CD4-positive, alpha-beta memory T cell (primary cell): ENCODE data around the gene MED13L. TPM values are rescaled to one million over a fixed set of nuclear protein-coding genes. Genes with fewer than 3 reads are reported as not detected.

Source experiments
- CTCF ChIA-PET: fragments of 350-600 bp; sonication (Branson Sonifier 250); formaldehyde crosslinking; loops from one replicate; lab custom pipeline; 2021; ENCODE audit warnings: inconsistent platforms; ENCODE audit not compliant: partially characterized antibody; lab: Charles Lee
- POLR2A ChIA-PET: fragments of 350-600 bp; sonication (Branson Sonifier 250); formaldehyde crosslinking; loops from one replicate; lab custom pipeline; 2021; ENCODE audit not compliant: partially characterized antibody; lab: Charles Lee
- DNase-seq, 5 donors: peaks; one replicate each; pipeline versions ENCODE4 v3.0.0 to v3.0.0-alpha.2; 2020 to 2022; ENCODE audit warnings: mixed read lengths in 1 of 5
- H3K27ac ChIP-seq: one replicate; pipeline ENCODE4 v1.7.0; 2013; ENCODE audit warnings: low read depth, low read length
- H3K27me3 ChIP-seq: 2 replicates; pipeline ENCODE4 v1.7.0; 2013; ENCODE audit warnings: mild to moderate bottlenecking, low read length, moderate library complexity; ENCODE audit not compliant: insufficient read depth
- H3K36me3 ChIP-seq: 2 replicates; pipeline ENCODE4 v1.7.0; 2013; ENCODE audit warnings: mild to moderate bottlenecking, low read length, moderate library complexity; ENCODE audit not compliant: insufficient read depth
- H3K4me1 ChIP-seq: 2 replicates; pipeline ENCODE4 v1.7.0; 2013; ENCODE audit warnings: mild to moderate bottlenecking, low read length, moderate library complexity; ENCODE audit not compliant: insufficient read depth
- H3K4me3 ChIP-seq, 2 donors: one replicate each; pipeline ENCODE4 v1.7.0; 2013; ENCODE audit warnings: low read length in 2 of 2, mild to moderate bottlenecking in 1 of 2
- H3K9me3 ChIP-seq, 2 donors: one replicate each; pipeline ENCODE4 v1.7.0; 2013; ENCODE audit warnings: low read length in 2 of 2, control low read depth in 1 of 2; ENCODE audit not compliant: control insufficient read depth in 1 of 2
- H3K27ac Mint-ChIP-seq, 7 donors: one replicate each; pipeline ENCODE4 v1.8.0; 2020 to 2021; ENCODE audit warnings: mixed read lengths in 7 of 7, mild to moderate bottlenecking in 6 of 7, inconsistent platforms in 3 of 7, moderate library complexity in 3 of 7
- H3K27me3 Mint-ChIP-seq, 2 donors: one replicate each; pipeline ENCODE4 v1.8.0; 2020 to 2021; ENCODE audit warnings: mixed read lengths in 2 of 2
- H3K36me3 Mint-ChIP-seq, 2 donors: one replicate each; pipeline ENCODE4 v1.8.0; 2020 to 2021; ENCODE audit warnings: mixed read lengths in 2 of 2, inconsistent platforms in 1 of 2, mild to moderate bottlenecking in 1 of 2
- H3K4me1 Mint-ChIP-seq, 4 donors: one replicate each; pipeline ENCODE4 v1.8.0; 2020 to 2021; ENCODE audit warnings: mixed read lengths in 4 of 4, mild to moderate bottlenecking in 1 of 4
- H3K4me3 Mint-ChIP-seq, 8 donors: one replicate each; pipeline ENCODE4 v1.8.0; 2020 to 2021; ENCODE audit warnings: mixed read lengths in 8 of 8, mild to moderate bottlenecking in 7 of 8, moderate library complexity in 6 of 8, inconsistent platforms in 3 of 8
- H3K9me3 Mint-ChIP-seq, 8 donors: one replicate each; pipeline ENCODE4 v1.8.0; 2020 to 2021; ENCODE audit warnings: mixed read lengths in 8 of 8, mild to moderate bottlenecking in 5 of 8, inconsistent platforms in 3 of 8, moderate library complexity in 1 of 8
- intact Hi-C: fragments of 100-400 bp; cut with micrococcal nuclease; formaldehyde crosslinking; loops from one replicate; pipeline ENCODE4 v1.15.1; 2023
- polyA plus RNA-seq, 2 donors: library from polyadenylated mRNA; unstranded; fragments of 300-500 nt; fragmentation: Illumina TruSeq; gene quantifications; one replicate each; pipeline ENCODE4 v1.2.3, GENCODE V29; 2021
- total RNA-seq, 2 experiments: library from RNA; stranded (reverse); gene quantifications; one replicate each; pipeline ENCODE4 v1.2.3, GENCODE V29; 2021

Gene MED13L
- total and polyA plus RNA-seq, 4 experiments from 2014 or later = 3.8 to 156 (median 81.1) TPM

DNA sequence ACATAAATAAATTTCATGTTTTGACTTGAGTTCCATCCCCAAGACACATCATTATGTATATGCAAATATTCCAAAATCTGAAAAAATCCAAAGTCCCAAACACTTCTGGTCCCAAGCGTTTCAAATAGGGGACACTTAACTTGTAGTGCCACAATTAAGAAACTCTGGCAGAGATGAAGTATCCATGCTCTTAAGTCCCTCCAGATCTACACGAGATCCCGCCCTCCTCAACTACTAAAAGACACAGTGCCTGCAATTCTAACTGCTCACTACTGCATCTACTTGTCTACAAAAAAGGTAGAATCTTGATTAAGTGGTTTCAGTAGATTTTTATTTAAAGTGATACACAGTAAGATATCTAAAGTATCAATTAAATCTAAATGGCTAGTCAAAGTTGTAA lies 97.0 kb downstream of the MED13L start:
- POLR2A ChIA-PET = no interaction called here
- CTCF ChIA-PET = no interaction called here
- Histone ChIP-seq H3K27ac (no peak overlapping the region), H3K27me3 (no peaks in the 10 kb centered on the region), H3K4me1 (peaks cover 34% of the 10 kb centered on the region), H3K9me3 (no peaks in the 10 kb centered on the region), H3K36me3 (no peaks in the 10 kb centered on the region), H3K4me3 (no peak overlapping the region)
- Mint-ChIP-seq H3K27me3 (no peaks in the 10 kb centered on the region), H3K36me3 (no peaks in the 10 kb centered on the region), H3K9me3 (no peaks in the 10 kb centered on the region), H3K27ac (peak overlapping the region in 1 of 7 donors; percentile 14), H3K4me1 (peaks cover 49 to 78% (median 68%) of the 10 kb centered on the region in 4 donors), H3K4me3 (no peak overlapping the region)
- no peak for DNase-seq
- intact Hi-C loops = no loop called here

DNA sequence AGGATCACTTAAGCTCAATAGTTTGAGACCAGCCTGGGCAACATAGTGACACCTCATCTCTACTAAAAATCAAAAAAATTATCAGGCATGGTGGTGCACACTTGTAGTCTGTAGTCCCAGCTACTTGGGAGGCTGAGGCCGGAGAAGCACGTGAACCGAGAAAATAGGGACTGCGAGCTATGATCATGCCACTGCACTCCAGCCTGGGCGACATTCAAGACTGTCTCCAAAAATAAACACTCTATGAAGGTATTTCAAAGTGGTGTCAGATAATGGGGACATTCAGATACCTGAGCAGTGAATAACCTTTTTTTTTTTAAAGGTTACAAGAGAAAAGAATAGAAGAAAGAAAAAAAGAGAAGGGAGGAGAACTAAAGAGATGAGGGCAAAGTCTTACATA lies 98.1 kb downstream of the MED13L start:
- no peak for DNase-seq
- Mint-ChIP-seq H3K4me3 (no peak overlapping the region), H3K9me3 (no peaks in the 10 kb centered on the region), H3K27ac (no peak overlapping the region), H3K4me1 (peaks cover 51 to 78% (median 68%) of the 10 kb centered on the region in 4 donors), H3K36me3 (no peaks in the 10 kb centered on the region), H3K27me3 (no peaks in the 10 kb centered on the region)
- Histone ChIP-seq H3K9me3 (no peaks in the 10 kb centered on the region), H3K36me3 (no peaks in the 10 kb centered on the region), H3K27ac (no peak overlapping the region), H3K27me3 (no peaks in the 10 kb centered on the region), H3K4me3 (no peak overlapping the region), H3K4me1 (peaks cover 37% of the 10 kb centered on the region)
- intact Hi-C loops = no loop called here
- CTCF ChIA-PET = no interaction called here
- POLR2A ChIA-PET = no interaction called here

DNA sequence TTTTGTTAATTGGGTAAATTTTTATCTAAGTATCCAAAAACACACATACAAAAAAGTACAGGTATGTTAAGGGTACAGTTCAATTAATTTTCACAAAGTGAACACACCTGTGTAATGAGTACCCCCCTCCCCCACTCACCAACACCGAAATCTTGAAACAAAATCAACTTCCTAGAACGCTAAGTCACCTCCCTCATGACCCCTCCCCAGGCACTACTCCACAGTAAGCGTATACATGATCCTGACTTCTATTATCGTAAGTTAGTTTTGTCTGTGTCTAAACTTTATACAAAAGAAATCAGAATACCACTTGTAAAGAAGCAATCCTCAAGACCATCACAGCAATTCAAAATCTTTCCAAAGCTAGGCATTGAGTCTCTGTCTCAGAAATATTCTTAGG lies 100.5 kb downstream of the MED13L start:
- Histone ChIP-seq H3K36me3 (no peaks in the 10 kb centered on the region), H3K27me3 (no peaks in the 10 kb centered on the region), H3K4me1 (peaks cover 45% of the 10 kb centered on the region), H3K27ac (no peak overlapping the region), H3K4me3 (no peak overlapping the region), H3K9me3 (no peaks in the 10 kb centered on the region)
- intact Hi-C loops = no loop called here
- peak overlapping the region in 2 of 7 donors; percentile 30 to 82 for H3K27ac Mint-ChIP-seq
- CTCF ChIA-PET = interaction anchor here (0.6 kb wide), 1 partner anchor 220 kb away, joined by 4 read pairs; no protein-coding TSS in a partner anchor
- POLR2A ChIA-PET = no interaction called here
- peak overlapping the region in 1 of 8 donors; percentile 45 for H3K4me3 Mint-ChIP-seq
- H3K9me3 Mint-ChIP-seq = no peaks in the 10 kb centered on the region
- no peaks in the 10 kb centered on the region for H3K36me3 Mint-ChIP-seq
- peaks cover 53 to 82% (median 69%) of the 10 kb centered on the region in 4 donors for H3K4me1 Mint-ChIP-seq
- H3K27me3 Mint-ChIP-seq = no peaks in the 10 kb centered on the region
- no peak for DNase-seq

DNA sequence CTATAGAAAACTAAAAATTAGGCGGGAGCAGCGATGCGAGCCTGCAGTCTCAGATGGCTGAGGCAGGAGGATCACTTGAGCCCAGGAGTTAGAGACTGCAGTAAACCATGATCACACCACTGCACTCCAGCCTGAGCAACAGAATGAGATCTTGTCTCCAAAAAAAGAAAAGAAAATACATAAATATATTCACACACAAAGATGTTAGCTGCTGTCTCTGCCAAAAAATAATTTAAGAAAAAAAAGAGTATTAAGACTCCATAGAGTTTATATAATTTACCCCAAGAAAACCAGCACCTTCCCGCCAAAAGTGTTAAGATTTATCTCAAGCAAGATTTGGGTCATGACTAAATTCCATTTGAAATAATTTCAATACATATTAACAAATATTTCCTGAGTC lies 102.6 kb downstream of the MED13L start:
- Histone ChIP-seq H3K4me3 (no peak overlapping the region), H3K36me3 (no peaks in the 10 kb centered on the region), H3K9me3 (no peaks in the 10 kb centered on the region), H3K27ac (no peak overlapping the region), H3K27me3 (no peaks in the 10 kb centered on the region), H3K4me1 (peaks cover 57% of the 10 kb centered on the region)
- CTCF ChIA-PET = no interaction called here
- no peak overlapping the region for H3K27ac Mint-ChIP-seq
- H3K27me3 Mint-ChIP-seq = no peaks in the 10 kb centered on the region
- intact Hi-C loops = no loop called here
- peaks cover 55 to 75% (median 67%) of the 10 kb centered on the region in 4 donors for H3K4me1 Mint-ChIP-seq
- no peaks in the 10 kb centered on the region for H3K36me3 Mint-ChIP-seq
- H3K4me3 Mint-ChIP-seq = peak overlapping the region in 2 of 8 donors; percentile 10 to 41
- no peaks in the 10 kb centered on the region for H3K9me3 Mint-ChIP-seq
- DNase-seq = no peak
- POLR2A ChIA-PET = no interaction called here

DNA sequence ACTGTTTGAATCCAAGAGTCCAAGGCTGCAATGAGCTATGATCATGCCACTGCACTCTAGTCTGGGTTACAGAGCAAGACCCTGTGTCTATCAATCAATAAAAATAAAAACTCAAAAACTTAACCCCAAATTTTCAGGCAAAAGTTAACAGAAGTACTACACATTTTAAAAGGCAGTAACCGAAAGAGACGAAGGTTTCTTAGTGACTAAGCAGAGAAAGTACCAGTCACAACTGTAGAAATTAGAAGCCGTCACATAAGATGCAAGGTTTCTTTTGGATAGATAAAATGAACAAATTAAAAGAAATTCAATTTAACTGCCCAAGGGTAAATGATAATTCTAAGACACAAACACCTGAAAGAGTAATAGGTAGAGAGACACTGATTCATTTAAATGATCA lies 103.5 kb downstream of the MED13L start:
- H3K4me3 ChIP-seq = no peak overlapping the region
- no peaks in the 10 kb centered on the region for H3K27me3 ChIP-seq
- H3K27ac Mint-ChIP-seq = peak overlapping the region in 2 of 7 donors; percentile 5 to 38
- ChIA-PET CTCF (no interaction called here), POLR2A (no interaction called here)
- H3K4me1 ChIP-seq = peaks cover 57% of the 10 kb centered on the region
- H3K27ac ChIP-seq = no peak overlapping the region
- H3K36me3 ChIP-seq = no peaks in the 10 kb centered on the region
- no peaks in the 10 kb centered on the region for H3K9me3 ChIP-seq
- DNase-seq = no peak
- peaks cover 56 to 75% (median 65%) of the 10 kb centered on the region in 4 donors for H3K4me1 Mint-ChIP-seq
- no peaks in the 10 kb centered on the region for H3K27me3 Mint-ChIP-seq
- no peaks in the 10 kb centered on the region for H3K36me3 Mint-ChIP-seq
- H3K4me3 Mint-ChIP-seq = peak overlapping the region in 2 of 8 donors; percentile 2 to 27
- intact Hi-C loops = no loop called here
- no peaks in the 10 kb centered on the region for H3K9me3 Mint-ChIP-seq

DNA sequence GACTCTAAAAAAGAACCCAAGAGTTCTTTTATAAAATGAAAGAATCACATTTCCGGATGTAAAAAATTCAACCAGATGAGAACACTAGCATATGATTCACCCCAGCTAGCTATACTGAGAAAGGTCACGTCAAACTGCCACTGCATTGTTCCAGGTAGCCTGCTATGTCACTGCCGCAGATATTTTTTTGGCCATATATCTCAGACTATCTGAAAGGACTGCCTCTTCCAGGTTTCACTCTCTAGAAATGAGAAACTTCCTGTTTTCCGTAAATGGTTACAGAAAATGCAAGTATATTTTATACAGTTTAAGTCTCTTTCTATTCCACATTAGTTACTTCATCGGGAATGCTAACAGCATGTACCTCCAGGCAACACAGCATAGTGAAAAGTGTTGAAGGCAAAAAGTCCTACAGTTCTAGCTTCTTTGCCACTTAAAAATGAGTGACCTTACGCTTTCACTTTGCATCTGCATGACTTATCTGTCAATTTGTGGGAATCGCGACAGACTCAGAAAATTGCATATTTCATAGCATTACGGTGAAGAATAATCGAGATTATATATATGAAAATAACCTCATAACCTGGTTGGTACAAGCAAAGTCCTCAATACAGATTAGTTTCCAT lies 105.2 kb downstream of the MED13L start:
- ChIA-PET POLR2A (no interaction called here), CTCF (interaction anchor here (0.8 to 1.2 kb wide), 2 partner anchors 11 to 428 kb away, joined by 3 read pairs; no protein-coding TSS in a partner anchor)
- peaks cover 57% of the 10 kb centered on the region for H3K4me1 ChIP-seq
- Mint-ChIP-seq H3K4me3 (peak overlapping the region; percentile 65 to 78 (median 72)), H3K27me3 (no peaks in the 10 kb centered on the region), H3K36me3 (no peaks in the 10 kb centered on the region), H3K27ac (peak overlapping the region; percentile 2 to 62 (median 34)), H3K9me3 (no peaks in the 10 kb centered on the region), H3K4me1 (peaks cover 54 to 75% (median 62%) of the 10 kb centered on the region in 4 donors)
- no peaks in the 10 kb centered on the region for H3K27me3 ChIP-seq
- H3K36me3 ChIP-seq = no peaks in the 10 kb centered on the region
- intact Hi-C loops = no loop called here
- no peak overlapping the region for H3K4me3 ChIP-seq
- peak overlapping the region; percentile 30 for H3K27ac ChIP-seq
- DNase-seq = peak in 1 of 5 donors; percentile 3
- no peaks in the 10 kb centered on the region for H3K9me3 ChIP-seq

DNA sequence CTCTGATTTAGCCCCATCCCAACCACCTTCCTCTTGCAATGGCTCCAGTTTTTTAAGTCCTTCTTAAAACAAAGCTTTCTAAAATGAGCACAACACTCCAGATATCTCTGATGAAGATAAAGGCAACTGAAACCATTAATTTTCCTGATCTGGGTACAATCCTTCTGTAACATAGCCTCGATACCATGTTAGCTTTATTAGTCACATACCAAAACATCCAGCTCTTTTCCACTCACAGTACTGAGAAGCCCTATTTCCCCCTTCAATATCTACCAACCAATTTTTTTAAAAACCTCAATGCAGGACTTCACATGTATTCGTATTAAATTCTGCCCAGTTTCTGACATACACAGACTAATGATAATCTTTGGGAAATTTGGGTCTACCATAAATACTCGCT lies 105.9 kb downstream of the MED13L start:
- POLR2A ChIA-PET = interaction anchor here (0.9 kb wide), 1 partner anchor 24 kb away, joined by 3 read pairs; no protein-coding TSS in a partner anchor

More for the DNA sequence above, 105.9 kb downstream of the MED13L start:
- Mint-ChIP-seq H3K27me3 (no peaks in the 10 kb centered on the region), H3K36me3 (no peaks in the 10 kb centered on the region), H3K9me3 (no peaks in the 10 kb centered on the region), H3K27ac (peak overlapping the region in 1 of 7 donors; percentile 34), H3K4me3 (peak overlapping the region in 4 of 8 donors; percentile 1 to 72 (median 36)), H3K4me1 (peaks cover 49 to 71% (median 59%) of the 10 kb centered on the region in 4 donors)
- Histone ChIP-seq H3K27ac (no peak overlapping the region), H3K4me1 (peaks cover 57% of the 10 kb centered on the region), H3K36me3 (no peaks in the 10 kb centered on the region), H3K4me3 (no peak overlapping the region), H3K9me3 (no peaks in the 10 kb centered on the region), H3K27me3 (no peaks in the 10 kb centered on the region)
- CTCF ChIA-PET = interaction anchor here (0.8 to 1.9 kb wide), 3 partner anchors 12 to 537 kb away, joined by 3 to 4 read pairs (median 3); no protein-coding TSS in a partner anchor
- no peak for DNase-seq
- intact Hi-C loops = no loop called here
